Thoracic aorta (tissue), 2 donors: ENCODE results near the gene DOK5. TPM values are rescaled to one million over a fixed set of nuclear protein-coding genes. Genes with fewer than 3 reads are reported as not detected.

ENCODE experiments used
- ATAC-seq: fragments of 150-250 bp; one replicate; pipeline ENCODE4 v1.8.0; 2017; ENCODE audit warnings: low read depth; ENCODE audit not compliant: insufficient number of reproducible peaks, low FRiP score
- DNase-seq: peaks from one replicate; pipeline ENCODE4 v3.0.0-alpha.2; 2020; ENCODE audit warnings: low spot score
- H3K27ac ChIP-seq, 2 donors: fragments of 200-600 bp; sonication (generic); 1 replicate in 1 of 2; 2 replicates in 1 of 2; pipeline ENCODE4 v1.5.1; 2016; ENCODE audit warnings: mild to moderate bottlenecking in 2 of 2, moderate library complexity in 2 of 2
- H3K27me3 ChIP-seq: fragments of 200-600 bp; sonication (generic); replicated peaks from 2 replicates; pipeline ENCODE4 v1.6.0; 2016; ENCODE audit warnings: mild to moderate bottlenecking; ENCODE audit not compliant: insufficient read depth
- H3K36me3 ChIP-seq: fragments of 200-600 bp; sonication (generic); one replicate; pipeline ENCODE4 v1.5.1; 2016
- H3K4me1 ChIP-seq, 2 donors: fragments of 200-600 bp; sonication (generic); 1 replicate in 1 of 2; 2 replicates in 1 of 2; pipeline versions ENCODE4 v1.5.1 to v1.6.0; 2016; ENCODE audit warnings: low read depth in 2 of 2, mild to moderate bottlenecking in 1 of 2; ENCODE audit not compliant: control insufficient read depth in 1 of 2
- H3K4me3 ChIP-seq: fragments of 200-600 bp; sonication (generic); 2 replicates; pipeline ENCODE4 v1.5.1; 2016; ENCODE audit warnings: mild to moderate bottlenecking
- H3K9me3 ChIP-seq: fragments of 200-600 bp; sonication (generic); 2 replicates; pipeline ENCODE4 v1.5.1; 2016
- total RNA-seq, 2 donors: library from RNA; depleted of rRNA; stranded (reverse); fragments of >200 nt; gene quantifications; one replicate each; pipeline versions ENCODE4 v1.1.0 to v1.2.3, GENCODE V29; 2016
- TF ChIP-seq, protein P1 (sequence below): fragments of 200-600 bp; sonication (generic); IDR thresholded peaks from one replicate; pipeline ENCODE4 v1.5.1; 2019; ENCODE audit warnings: antibody characterized with exemption

DOK5 gene
- total RNA-seq, 2 donors from 2014 or later, result 8.3 to 21.7 TPM

DNA sequence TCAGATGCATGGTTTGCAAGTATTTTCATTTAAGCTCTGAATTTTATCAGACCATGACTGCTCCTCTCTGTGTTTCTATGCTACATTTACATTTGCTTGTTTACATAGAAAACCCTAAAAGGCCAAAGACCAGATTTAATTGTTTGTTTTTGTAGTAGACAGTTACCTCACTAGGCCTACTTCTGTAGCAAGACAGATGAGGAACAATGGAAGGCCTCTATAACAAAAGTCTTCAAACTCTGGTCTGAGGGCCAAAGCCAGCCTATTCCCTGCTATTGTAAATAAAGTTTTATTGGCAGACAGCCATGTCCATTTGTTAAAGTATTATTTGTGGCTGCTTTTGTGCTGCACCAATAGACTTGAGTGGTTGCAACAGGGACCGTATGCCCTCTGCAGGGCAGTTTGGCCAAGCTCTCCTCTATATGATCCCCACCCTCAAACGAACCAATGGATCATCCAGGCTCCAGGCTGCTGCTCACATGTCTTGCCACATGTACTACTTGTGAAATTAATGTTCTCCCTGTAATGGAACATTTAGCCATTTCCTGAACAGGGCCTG, 182.0 kb downstream of the DOK5 start:
- DNase-seq (no peak), ATAC-seq (no peak)
- Histone ChIP-seq H3K36me3 (no peaks in the 10 kb centered on the region), H3K4me3 (no peak overlapping the region), H3K27ac (no peak overlapping the region), H3K4me1 (no peaks in the 10 kb centered on the region), H3K9me3 (no peaks in the 10 kb centered on the region), H3K27me3 (no peaks in the 10 kb centered on the region)
- TF ChIP-seq, protein P1, sequence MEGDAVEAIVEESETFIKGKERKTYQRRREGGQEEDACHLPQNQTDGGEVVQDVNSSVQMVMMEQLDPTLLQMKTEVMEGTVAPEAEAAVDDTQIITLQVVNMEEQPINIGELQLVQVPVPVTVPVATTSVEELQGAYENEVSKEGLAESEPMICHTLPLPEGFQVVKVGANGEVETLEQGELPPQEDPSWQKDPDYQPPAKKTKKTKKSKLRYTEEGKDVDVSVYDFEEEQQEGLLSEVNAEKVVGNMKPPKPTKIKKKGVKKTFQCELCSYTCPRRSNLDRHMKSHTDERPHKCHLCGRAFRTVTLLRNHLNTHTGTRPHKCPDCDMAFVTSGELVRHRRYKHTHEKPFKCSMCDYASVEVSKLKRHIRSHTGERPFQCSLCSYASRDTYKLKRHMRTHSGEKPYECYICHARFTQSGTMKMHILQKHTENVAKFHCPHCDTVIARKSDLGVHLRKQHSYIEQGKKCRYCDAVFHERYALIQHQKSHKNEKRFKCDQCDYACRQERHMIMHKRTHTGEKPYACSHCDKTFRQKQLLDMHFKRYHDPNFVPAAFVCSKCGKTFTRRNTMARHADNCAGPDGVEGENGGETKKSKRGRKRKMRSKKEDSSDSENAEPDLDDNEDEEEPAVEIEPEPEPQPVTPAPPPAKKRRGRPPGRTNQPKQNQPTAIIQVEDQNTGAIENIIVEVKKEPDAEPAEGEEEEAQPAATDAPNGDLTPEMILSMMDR, result no peak

DNA sequence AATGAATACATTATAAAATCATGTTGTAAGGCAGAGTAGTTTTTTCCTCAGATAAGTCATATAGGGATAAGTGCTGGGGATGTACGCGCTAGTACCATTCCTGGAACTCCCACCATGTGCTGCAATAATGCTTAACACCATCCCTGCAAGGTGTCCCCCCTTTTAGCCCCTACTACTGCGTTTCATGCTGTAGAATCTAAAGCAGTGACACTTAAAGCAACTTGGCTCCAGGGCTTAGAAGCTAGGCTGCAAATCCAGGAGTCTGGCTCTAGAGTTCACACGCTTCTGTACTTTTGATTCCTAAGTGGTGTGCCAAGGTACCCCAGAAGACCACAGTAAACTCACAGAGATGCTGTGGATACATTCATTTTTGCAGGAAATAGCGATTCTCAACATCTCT, 183.1 kb downstream of the DOK5 start:
- TF ChIP-seq, protein P1, result no peak

DNA sequence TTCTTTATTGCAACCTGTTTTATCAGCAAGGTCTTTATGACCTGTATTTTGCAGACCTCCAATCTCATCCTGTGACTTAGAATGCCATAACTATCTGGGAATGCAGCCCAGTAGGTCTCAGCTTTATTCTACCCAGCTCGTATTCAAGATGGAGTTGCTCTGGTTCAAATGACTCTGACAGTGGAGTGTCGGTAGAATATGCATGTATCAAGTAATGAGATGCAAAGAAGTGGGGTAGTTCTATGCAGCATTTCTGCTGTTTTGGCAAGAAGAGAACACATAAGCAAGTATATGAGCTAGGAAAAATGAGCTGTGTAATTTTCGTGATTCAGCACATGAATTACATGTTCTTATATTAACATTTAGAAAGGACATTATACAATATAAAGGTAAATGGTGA, 185.9 kb downstream of the DOK5 start:
- TF ChIP-seq, protein P1, result no peak
- Histone ChIP-seq H3K27ac (no peak overlapping the region), H3K27me3 (no peaks in the 10 kb centered on the region), H3K36me3 (no peaks in the 10 kb centered on the region), H3K4me1 (no peaks in the 10 kb centered on the region), H3K4me3 (no peak overlapping the region), H3K9me3 (no peaks in the 10 kb centered on the region)
- ATAC-seq (no peak), DNase-seq (no peak)

More for the DNA sequence above, 183.1 kb downstream of the DOK5 start:
- Histone ChIP-seq H3K27ac (no peak overlapping the region), H3K4me1 (no peaks in the 10 kb centered on the region), H3K9me3 (no peaks in the 10 kb centered on the region), H3K27me3 (no peaks in the 10 kb centered on the region), H3K36me3 (no peaks in the 10 kb centered on the region), H3K4me3 (no peak overlapping the region)
- DNase-seq (no peak), ATAC-seq (no peak)

DNA sequence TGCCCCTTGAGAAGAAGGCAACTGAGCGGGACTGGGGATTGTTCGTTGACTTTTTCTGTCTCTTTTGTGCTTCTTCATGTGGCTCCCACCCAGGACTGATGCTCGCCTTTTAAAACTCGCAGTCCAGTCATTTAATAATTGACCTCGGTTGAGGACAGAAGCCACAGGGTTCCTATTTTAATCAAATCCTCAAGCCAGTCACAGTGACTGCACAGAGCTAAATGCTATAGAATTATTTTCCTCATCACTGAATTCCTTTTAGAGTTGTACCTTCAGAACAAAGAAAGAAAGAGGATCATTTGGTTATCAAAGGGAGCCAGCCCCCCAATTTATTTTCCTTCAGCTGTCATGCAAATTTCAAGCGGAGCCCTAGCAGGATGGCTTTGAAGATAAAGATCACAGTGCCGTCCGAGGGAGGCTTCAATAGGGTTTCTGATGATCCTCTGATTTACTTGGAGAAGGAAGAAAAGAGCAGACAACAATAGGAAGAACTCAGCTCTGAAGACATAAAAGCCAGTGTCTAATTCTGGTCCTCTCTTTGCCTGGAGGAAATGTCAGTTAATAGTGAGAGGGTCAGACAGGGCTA, 186.6 kb downstream of the DOK5 start:
- H3K27me3 ChIP-seq, result no peaks in the 10 kb centered on the region
- H3K9me3 ChIP-seq, result no peaks in the 10 kb centered on the region
- no peaks in the 10 kb centered on the region for H3K4me1 ChIP-seq
- DNase-seq, result no peak
- H3K27ac ChIP-seq, result no peak overlapping the region
- TF ChIP-seq, protein P1, result no peak
- ATAC-seq, result no peak
- no peaks in the 10 kb centered on the region for H3K36me3 ChIP-seq
- no peak overlapping the region for H3K4me3 ChIP-seq

DNA sequence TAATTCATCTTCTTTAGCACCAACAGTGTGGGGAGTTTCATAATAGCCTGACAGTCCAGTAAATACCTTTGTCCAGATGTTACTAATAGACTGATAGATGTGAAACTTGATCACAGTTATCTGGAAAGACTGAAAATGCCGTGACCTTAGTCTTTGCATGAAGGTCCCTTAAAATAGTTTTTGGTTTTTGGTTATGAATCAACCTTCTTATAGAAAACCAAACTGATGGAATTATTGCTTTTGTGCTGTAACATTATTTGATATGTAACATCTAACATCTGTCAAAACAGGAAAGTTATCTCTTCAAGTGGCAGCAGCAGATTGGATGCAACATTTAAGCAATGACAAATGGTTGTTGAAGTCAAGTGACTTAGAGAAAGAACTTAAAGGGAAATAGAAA, 190.4 kb downstream of the DOK5 start:
- H3K4me1 ChIP-seq, result no peaks in the 10 kb centered on the region
- no peak overlapping the region for H3K27ac ChIP-seq
- no peaks in the 10 kb centered on the region for H3K36me3 ChIP-seq
- no peak for ATAC-seq
- no peak for DNase-seq
- TF ChIP-seq, protein P1, result no peak
- H3K27me3 ChIP-seq, result no peaks in the 10 kb centered on the region
- H3K9me3 ChIP-seq, result no peaks in the 10 kb centered on the region
- no peak overlapping the region for H3K4me3 ChIP-seq
